AG09319 (cell line): ENCODE results near the gene PODN.

Experiments
- DNase-seq: peaks from one replicate; pipeline ENCODE4 v3.0.0-alpha.2; 2010; ENCODE audit warnings: low read depth; ENCODE audit errors: extremely low read depth
- CTCF ChIP-seq: IDR thresholded peaks from 2 replicates; pipeline ENCODE4 v1.5.1; 2011; ENCODE audit warnings: low read depth, mild to moderate bottlenecking, inconsistent platforms, low read length, moderate library complexity

The PODN gene

GRCh38 chr1:53083636-53084588, 21.9 kb downstream of the PODN start:
- TF ChIP-seq CTCF, result no peak
- no peak for DNase-seq

GRCh38 chr1:53084589-53084971, 22.6 kb downstream of the PODN start:
- DNase-seq, result no peak
- TF ChIP-seq CTCF, result no peak

GRCh38 chr1:53085405-53085804, 23.4 kb downstream of the PODN start:
- no peak for DNase-seq
- no peak for TF ChIP-seq CTCF

GRCh38 chr1:53086491-53087070, 24.6 kb downstream of the PODN start:
- DNase-seq, result no peak
- TF ChIP-seq CTCF, result no peak

GRCh38 chr1:53087332-53088285, 25.6 kb downstream of the PODN start:
- no peak for TF ChIP-seq CTCF
- DNase-seq, result no peak

- DNase-seq, result no peak
- TF ChIP-seq CTCF, result no peak
Measured at GRCh38 chr1:53088616-53089300, 26.7 kb downstream of the PODN start.
